Hepatocyte (in vitro differentiated cells): ENCODE results near the gene NME1.

Source experiments
- EZH2phosphoT487 ChIP-seq: fragments of 200-600 bp; sonication (generic); IDR thresholded peaks from one replicate; pipeline ENCODE4 v1.6.1; 2018; ENCODE audit warnings: antibody characterized with exemption, mild to moderate bottlenecking, low read depth, moderate library complexity; ENCODE audit not compliant: unreplicated experiment, severe bottlenecking
- TF ChIP-seq, protein P1 (sequence below): fragments of 200-600 bp; sonication (generic); IDR thresholded peaks from 2 replicates; pipeline ENCODE4 v1.5.1; 2016; ENCODE audit warnings: antibody characterized with exemption, mild to moderate bottlenecking; ENCODE audit not compliant: poor library complexity

DNA sequence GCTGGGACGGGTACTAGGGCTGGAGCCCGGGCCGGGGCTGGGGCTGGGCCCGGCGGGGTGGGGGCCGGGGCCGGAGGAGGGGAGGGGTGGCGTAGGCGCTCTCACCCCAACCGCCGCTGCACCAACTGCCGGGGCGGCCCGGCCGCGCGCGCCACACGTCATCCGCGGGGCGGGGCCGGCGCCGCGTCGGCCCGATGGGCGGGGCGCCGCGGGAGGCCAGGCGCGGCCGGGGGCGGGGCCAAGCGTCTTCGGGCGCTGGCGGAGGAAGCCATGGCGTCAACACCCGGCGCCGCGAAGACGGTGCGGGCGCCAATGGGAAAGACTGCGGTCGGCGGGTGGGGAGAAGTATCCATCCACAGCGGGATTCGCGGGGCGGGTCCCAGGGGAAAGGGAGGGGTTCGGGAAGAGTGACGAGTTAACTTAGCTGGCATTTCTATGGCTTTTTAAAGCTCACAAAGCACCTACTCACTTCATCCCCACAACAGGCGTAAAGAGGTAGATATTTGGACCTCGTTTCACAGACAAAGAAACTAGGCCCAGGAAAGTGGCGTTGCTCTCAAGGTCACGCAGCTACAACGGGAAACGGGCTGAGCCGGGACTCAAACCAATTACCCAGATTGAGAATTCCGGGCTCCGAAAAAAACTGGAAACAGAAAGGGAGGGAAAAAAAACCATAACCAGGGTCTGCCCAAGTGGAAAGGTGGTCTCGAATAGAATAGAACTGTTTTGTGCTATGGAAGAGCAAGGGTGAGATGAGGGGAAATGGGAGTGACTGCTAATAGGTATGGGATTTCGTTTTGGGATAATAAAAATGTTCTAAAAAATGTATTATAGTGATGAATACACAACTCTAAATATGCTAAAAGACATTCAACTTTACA, 32.4 kb upstream of the NME1 start, which contains the start of gene SPAG9:
- TF ChIP-seq, protein P1, sequence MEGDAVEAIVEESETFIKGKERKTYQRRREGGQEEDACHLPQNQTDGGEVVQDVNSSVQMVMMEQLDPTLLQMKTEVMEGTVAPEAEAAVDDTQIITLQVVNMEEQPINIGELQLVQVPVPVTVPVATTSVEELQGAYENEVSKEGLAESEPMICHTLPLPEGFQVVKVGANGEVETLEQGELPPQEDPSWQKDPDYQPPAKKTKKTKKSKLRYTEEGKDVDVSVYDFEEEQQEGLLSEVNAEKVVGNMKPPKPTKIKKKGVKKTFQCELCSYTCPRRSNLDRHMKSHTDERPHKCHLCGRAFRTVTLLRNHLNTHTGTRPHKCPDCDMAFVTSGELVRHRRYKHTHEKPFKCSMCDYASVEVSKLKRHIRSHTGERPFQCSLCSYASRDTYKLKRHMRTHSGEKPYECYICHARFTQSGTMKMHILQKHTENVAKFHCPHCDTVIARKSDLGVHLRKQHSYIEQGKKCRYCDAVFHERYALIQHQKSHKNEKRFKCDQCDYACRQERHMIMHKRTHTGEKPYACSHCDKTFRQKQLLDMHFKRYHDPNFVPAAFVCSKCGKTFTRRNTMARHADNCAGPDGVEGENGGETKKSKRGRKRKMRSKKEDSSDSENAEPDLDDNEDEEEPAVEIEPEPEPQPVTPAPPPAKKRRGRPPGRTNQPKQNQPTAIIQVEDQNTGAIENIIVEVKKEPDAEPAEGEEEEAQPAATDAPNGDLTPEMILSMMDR = no peak
- no peak for TF ChIP-seq EZH2phosphoT487
